Neural progenitor cell (in vitro differentiated cells): Measurements from ENCODE around the gene PIP4K2B. TPM values are rescaled to one million over a fixed set of nuclear protein-coding genes. Genes with fewer than 3 reads are reported as not detected.
A peak's percentile ranks its signal among the peaks of the same experiment; 100 is the strongest.

Experiments
- DNase-seq: peaks from one replicate; pipeline ENCODE4 v3.0.0-alpha.2; 2016; ENCODE audit warnings: low spot score
- H2AFZ ChIP-seq: fragments of 200-600 bp; sonication (generic); replicated peaks from 2 replicates; pipeline ENCODE4 v1.6.1; 2016; ENCODE audit warnings: antibody characterized with exemption
- H3F3A ChIP-seq: fragments of 200-600 bp; sonication (generic); 2 replicates; pipeline ENCODE4 v1.6.1; 2016; ENCODE audit warnings: antibody characterized with exemption, low read depth
- H3K27ac ChIP-seq: fragments of 200-600 bp; sonication (generic); 2 replicates; pipeline ENCODE4 v1.5.1; 2016; ENCODE audit warnings: mild to moderate bottlenecking
- H3K27me3 ChIP-seq: fragments of 200-600 bp; sonication (generic); 2 replicates; pipeline ENCODE4 v1.6.1; 2016; ENCODE audit warnings: mild to moderate bottlenecking, moderate library complexity
- H3K36me3 ChIP-seq: fragments of 200-600 bp; sonication (generic); 2 replicates; pipeline ENCODE4 v1.5.1; 2016
- H3K4me1 ChIP-seq: fragments of 200-600 bp; sonication (generic); 2 replicates; pipeline ENCODE4 v1.6.1; 2016; ENCODE audit warnings: mixed run types
- H3K4me2 ChIP-seq: fragments of 200-600 bp; sonication (generic); 2 replicates; pipeline ENCODE4 v1.6.1; 2016
- H3K4me3 ChIP-seq: fragments of 200-600 bp; sonication (generic); 2 replicates; pipeline ENCODE4 v1.5.1; 2016
- H3K79me2 ChIP-seq: fragments of 200-600 bp; sonication (generic); 2 replicates; pipeline ENCODE4 v1.6.1; 2016; ENCODE audit warnings: low read depth
- H3K9ac ChIP-seq: fragments of 200-600 bp; sonication (generic); 2 replicates; pipeline ENCODE4 v1.6.1; 2016
- H3K9me3 ChIP-seq: fragments of 200-600 bp; sonication (generic); 2 replicates; pipeline ENCODE4 v1.5.1; 2016; ENCODE audit warnings: low read depth
- H4K20me1 ChIP-seq: fragments of 200-600 bp; sonication (generic); 2 replicates; pipeline ENCODE4 v1.6.1; 2016; ENCODE audit warnings: low read depth
- H3K27ac Mint-ChIP-seq: 3 replicates; pipeline ENCODE4 v1.8.0; 2021; ENCODE audit warnings: mixed read lengths
- H3K27me3 Mint-ChIP-seq: 2 replicates; pipeline ENCODE4 v1.8.0; 2022; ENCODE audit warnings: low read depth, mild to moderate bottlenecking, inconsistent platforms, moderate library complexity, mixed read lengths; ENCODE audit not compliant: insufficient read depth
- H3K36me3 Mint-ChIP-seq: 3 replicates; pipeline ENCODE4 v1.8.0; 2021; ENCODE audit warnings: mixed read lengths
- H3K4me1 Mint-ChIP-seq: 3 replicates; pipeline ENCODE4 v1.8.0; 2021; ENCODE audit warnings: mixed read lengths
- H3K4me3 Mint-ChIP-seq: 3 replicates; pipeline ENCODE4 v1.8.0; 2021; ENCODE audit warnings: mild to moderate bottlenecking, moderate library complexity, mixed read lengths
- H3K9me3 Mint-ChIP-seq: 3 replicates; pipeline ENCODE4 v1.8.0; 2020; ENCODE audit warnings: mixed read lengths
- EZH2 ChIP-seq: fragments of 200-600 bp; sonication (generic); IDR thresholded peaks from 2 replicates; pipeline ENCODE4 v1.6.1; 2017; ENCODE audit warnings: antibody characterized with exemption, mild to moderate bottlenecking, moderate library complexity
- EZH2phosphoT487 ChIP-seq: fragments of 200-600 bp; sonication (generic); IDR thresholded peaks from 2 replicates; pipeline ENCODE4 v1.6.1; 2017; ENCODE audit warnings: antibody characterized with exemption
- total RNA-seq: library from RNA; depleted of rRNA; stranded (reverse); fragments of >200 nt; gene quantifications from 2 replicates; pipeline ENCODE4 v1.2.3, GENCODE V29; 2015; ENCODE audit warnings: low replicate concordance
- TF ChIP-seq, protein P1 (sequence below): fragments of 200-600 bp; sonication (generic); IDR thresholded peaks from 2 replicates; pipeline ENCODE4 v1.5.1; 2017; ENCODE audit warnings: antibody characterized with exemption, mild to moderate bottlenecking

PIP4K2B gene
- total RNA-seq, 1 donor from 2014 or later: 45.6 TPM

DNA sequence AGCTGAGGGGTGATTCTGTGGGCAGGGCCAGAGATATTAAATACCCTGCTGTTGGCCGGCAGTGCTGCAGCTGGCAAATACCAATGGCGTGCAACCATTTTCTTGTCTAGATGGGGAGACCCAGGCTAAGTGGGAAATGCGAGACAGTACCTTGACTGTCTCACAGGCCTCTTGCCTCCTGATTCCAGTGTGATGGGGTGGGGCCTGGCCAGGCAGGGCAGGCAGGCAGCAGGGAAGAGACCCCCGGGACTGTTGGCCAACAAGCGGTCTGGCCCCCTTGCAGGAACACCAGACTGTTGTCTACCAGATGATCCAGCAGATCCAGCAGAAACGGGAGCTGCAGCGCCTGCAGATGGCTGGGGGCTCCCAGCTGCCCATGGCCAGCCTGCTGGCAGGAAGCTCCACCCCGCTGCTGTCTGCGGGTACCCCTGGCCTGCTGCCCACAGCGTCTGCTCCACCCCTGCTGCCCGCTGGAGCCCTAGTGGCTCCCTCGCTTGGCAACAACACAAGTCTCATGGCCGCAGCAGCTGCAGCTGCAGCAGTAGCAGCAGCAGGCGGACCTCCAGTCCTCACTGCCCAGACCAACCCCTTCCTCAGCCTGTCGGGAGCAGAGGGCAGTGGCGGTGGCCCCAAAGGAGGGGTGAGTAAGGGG lies 74.9 kb downstream of the PIP4K2B start:
- Mint-ChIP-seq H3K4me3 (no peak overlapping the region), H3K36me3 (peaks cover 14% of the 10 kb centered on the region), H3K27me3 (peaks cover 5% of the 10 kb centered on the region), H3K9me3 (no peaks in the 10 kb centered on the region), H3K4me1 (peaks cover 23% of the 10 kb centered on the region), H3K27ac (no peak overlapping the region)
- H3K36me3 ChIP-seq: no peaks in the 10 kb centered on the region
- H2AFZ ChIP-seq: no peak overlapping the region
- H3K9me3 ChIP-seq: no peaks in the 10 kb centered on the region
- H4K20me1 ChIP-seq: peaks cover 25% of the 10 kb centered on the region
- H3K4me1 ChIP-seq: peaks cover 7% of the 10 kb centered on the region
- H3K9ac ChIP-seq: no peak overlapping the region
- TF ChIP-seq EZH2: no peak
- TF ChIP-seq, protein P1, sequence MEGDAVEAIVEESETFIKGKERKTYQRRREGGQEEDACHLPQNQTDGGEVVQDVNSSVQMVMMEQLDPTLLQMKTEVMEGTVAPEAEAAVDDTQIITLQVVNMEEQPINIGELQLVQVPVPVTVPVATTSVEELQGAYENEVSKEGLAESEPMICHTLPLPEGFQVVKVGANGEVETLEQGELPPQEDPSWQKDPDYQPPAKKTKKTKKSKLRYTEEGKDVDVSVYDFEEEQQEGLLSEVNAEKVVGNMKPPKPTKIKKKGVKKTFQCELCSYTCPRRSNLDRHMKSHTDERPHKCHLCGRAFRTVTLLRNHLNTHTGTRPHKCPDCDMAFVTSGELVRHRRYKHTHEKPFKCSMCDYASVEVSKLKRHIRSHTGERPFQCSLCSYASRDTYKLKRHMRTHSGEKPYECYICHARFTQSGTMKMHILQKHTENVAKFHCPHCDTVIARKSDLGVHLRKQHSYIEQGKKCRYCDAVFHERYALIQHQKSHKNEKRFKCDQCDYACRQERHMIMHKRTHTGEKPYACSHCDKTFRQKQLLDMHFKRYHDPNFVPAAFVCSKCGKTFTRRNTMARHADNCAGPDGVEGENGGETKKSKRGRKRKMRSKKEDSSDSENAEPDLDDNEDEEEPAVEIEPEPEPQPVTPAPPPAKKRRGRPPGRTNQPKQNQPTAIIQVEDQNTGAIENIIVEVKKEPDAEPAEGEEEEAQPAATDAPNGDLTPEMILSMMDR: no peak
- no peak for TF ChIP-seq EZH2phosphoT487
- no peak overlapping the region for H3K4me3 ChIP-seq
- no peaks in the 10 kb centered on the region for H3K79me2 ChIP-seq
- no peak overlapping the region for H3K27ac ChIP-seq
- no peak overlapping the region for H3K4me2 ChIP-seq
- no peak for DNase-seq
- peaks cover 36% of the 10 kb centered on the region for H3K27me3 ChIP-seq
- H3F3A ChIP-seq: peaks cover 21% of the 10 kb centered on the region

DNA sequence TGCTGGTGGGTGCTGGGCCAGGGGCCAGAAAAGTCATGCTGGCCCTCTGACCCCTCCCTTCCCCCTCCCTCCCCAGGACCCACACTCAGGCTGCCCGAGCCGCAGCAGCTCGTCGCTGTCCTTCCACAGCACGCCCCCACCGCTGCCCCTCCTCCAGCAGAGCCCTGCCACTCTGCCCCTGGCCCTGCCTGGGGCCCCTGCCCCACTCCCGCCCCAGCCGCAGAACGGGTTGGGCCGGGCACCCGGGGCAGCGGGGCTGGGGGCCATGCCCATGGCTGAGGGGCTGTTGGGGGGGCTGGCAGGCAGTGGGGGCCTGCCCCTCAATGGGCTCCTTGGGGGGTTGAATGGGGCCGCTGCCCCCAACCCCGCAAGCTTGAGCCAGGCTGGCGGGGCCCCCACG lies 77.6 kb downstream of the PIP4K2B start:
- no peak overlapping the region for H3K4me2 ChIP-seq
- Mint-ChIP-seq H3K4me3 (no peak overlapping the region), H3K36me3 (peaks cover 11% of the 10 kb centered on the region), H3K4me1 (peaks cover 24% of the 10 kb centered on the region), H3K27ac (no peak overlapping the region), H3K27me3 (peaks cover 7% of the 10 kb centered on the region), H3K9me3 (no peaks in the 10 kb centered on the region)
- H3K36me3 ChIP-seq: no peaks in the 10 kb centered on the region
- no peaks in the 10 kb centered on the region for H3K79me2 ChIP-seq
- no peak for TF ChIP-seq EZH2
- TF ChIP-seq, protein P1: no peak
- no peak for TF ChIP-seq EZH2phosphoT487
- H4K20me1 ChIP-seq: peaks cover 32% of the 10 kb centered on the region
- H3K4me3 ChIP-seq: no peak overlapping the region
- peaks cover 34% of the 10 kb centered on the region for H3K27me3 ChIP-seq
- DNase-seq: no peak
- H3K9ac ChIP-seq: no peak overlapping the region
- peaks cover 28% of the 10 kb centered on the region for H3F3A ChIP-seq
- H2AFZ ChIP-seq: no peak overlapping the region
- H3K27ac ChIP-seq: no peak overlapping the region
- H3K4me1 ChIP-seq: peaks cover 13% of the 10 kb centered on the region
- no peaks in the 10 kb centered on the region for H3K9me3 ChIP-seq

DNA sequence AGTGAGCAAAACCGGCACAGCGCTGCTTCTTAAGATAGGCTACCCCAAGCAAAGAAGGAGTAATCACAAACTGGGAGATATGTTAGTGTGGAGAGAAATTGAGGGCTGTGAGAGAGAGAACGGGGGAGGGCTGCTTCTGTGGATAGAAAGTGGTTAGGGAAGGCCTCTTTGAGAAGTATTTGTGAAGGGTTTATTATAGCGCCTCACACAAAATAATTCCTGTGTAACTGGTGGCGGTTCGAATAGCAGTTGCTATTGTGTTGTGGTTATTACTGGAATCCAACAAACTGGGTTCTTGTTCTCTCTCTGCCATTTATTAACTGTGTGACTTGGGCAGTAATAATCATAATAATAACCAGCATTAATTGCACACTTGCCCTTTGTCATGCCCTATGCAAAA lies 78.4 kb downstream of the PIP4K2B start:
- Histone ChIP-seq H2AFZ (no peak overlapping the region), H3K9me3 (no peaks in the 10 kb centered on the region), H3K4me2 (peak overlapping the region; percentile 79), H3K27me3 (peaks cover 34% of the 10 kb centered on the region), H3K36me3 (no peaks in the 10 kb centered on the region), H3K4me1 (peaks cover 13% of the 10 kb centered on the region), H3K27ac (no peak overlapping the region), H3F3A (peaks cover 28% of the 10 kb centered on the region), H3K4me3 (no peak overlapping the region), H4K20me1 (peaks cover 32% of the 10 kb centered on the region), H3K9ac (no peak overlapping the region), H3K79me2 (no peaks in the 10 kb centered on the region)
- H3K9me3 Mint-ChIP-seq: no peaks in the 10 kb centered on the region
- TF ChIP-seq EZH2phosphoT487 (no peak), EZH2 (no peak)
- TF ChIP-seq, protein P1: no peak
- H3K4me1 Mint-ChIP-seq: peaks cover 22% of the 10 kb centered on the region
- DNase-seq: no peak
- H3K36me3 Mint-ChIP-seq: peaks cover 13% of the 10 kb centered on the region
- H3K4me3 Mint-ChIP-seq: no peak overlapping the region
- H3K27me3 Mint-ChIP-seq: peaks cover 7% of the 10 kb centered on the region
- no peak overlapping the region for H3K27ac Mint-ChIP-seq
